ENCODE measurements around the gene PPP2R2D.

GRCh38 chr10:132001238-132001972 is 100.6 kb downstream of the PPP2R2D start:
- TF ChIP-seq CTCF (IDR thresholded peaks at IDR 0.05), result no peak
- TF ChIP-seq EP300 (IDR thresholded peaks at IDR 0.05; ENCODE audit: low read depth), result no peak
- no peak for TF ChIP-seq POLR2A (IDR thresholded peaks at IDR 0.05)

Measured in transverse colon (tissue), 3 donors.